Gastrocnemius medialis (tissue), 4 donors: ENCODE results near the gene FOSL2. TPM values are rescaled to one million over a fixed set of nuclear protein-coding genes. Genes with fewer than 3 reads are reported as not detected.
"Not testable (repeated sequence)": the region's sequence is repeated elsewhere in the genome, so short reads cannot be mapped to it uniquely, and the experiment has no call there.

Source experiments
- ATAC-seq, 2 donors: fragments of 150-250 bp; one replicate each; pipeline ENCODE4 v1.9.1; 2016
- DNase-seq, 2 donors: peaks; one replicate each; pipeline ENCODE4 v3.0.0-alpha.2; 2019
- H3K27ac ChIP-seq, 4 donors: fragments of 200-600 bp; sonication (generic); 1 replicate in 1 of 4; 2 replicates in 3 of 4; pipeline ENCODE4 v1.5.1; 2016 to 2018; ENCODE audit warnings: mild to moderate bottlenecking in 2 of 4, moderate library complexity in 1 of 4
- H3K27me3 ChIP-seq, 3 donors: fragments of 200-600 bp; sonication (generic) in 2 of 3; 1 replicate in 1 of 3; 2 replicates in 2 of 3; pipeline versions ENCODE4 v1.5.1 to v1.6.0; 2016 to 2019; ENCODE audit warnings: mild to moderate bottlenecking in 1 of 3, moderate library complexity in 1 of 3
- H3K36me3 ChIP-seq, 2 donors: fragments of 200-600 bp; sonication (generic) in 1 of 2; one replicate each; pipeline ENCODE4 v1.5.1; 2017 to 2018
- H3K4me1 ChIP-seq, 2 donors: fragments of 200-600 bp; sonication (generic) in 1 of 2; one replicate each; pipeline ENCODE4 v1.5.1; 2016 to 2017; ENCODE audit warnings: mild to moderate bottlenecking in 2 of 2
- H3K4me3 ChIP-seq, 4 donors: fragments of 200-600 bp; sonication (generic) in 3 of 4; 1 replicate in 1 of 4; 2 replicates in 3 of 4; pipeline ENCODE4 v1.5.1; 2016 to 2019; ENCODE audit warnings: mild to moderate bottlenecking in 2 of 4
- H3K9me3 ChIP-seq, 3 donors: fragments of 200-600 bp; sonication (generic) in 2 of 3; 1 replicate in 1 of 3; 2 replicates in 2 of 3; pipeline ENCODE4 v1.5.1; 2016 to 2019
- CTCF ChIP-seq, 5 experiments: fragments of 450-650 bp in 3 of 5; fragments of 200-600 bp in 2 of 5; sonication (generic) in 2 of 5; IDR thresholded peaks in 4 of 5; conservative IDR thresholded peaks in 1 of 5; 1 replicate in 4 of 5; 2 replicates in 1 of 5; pipeline ENCODE4 v1.5.1; 2016 to 2019; ENCODE audit warnings: antibody characterized with exemption in 5 of 5, mild to moderate bottlenecking in 3 of 5, moderate library complexity in 3 of 5
- POLR2A ChIP-seq, 2 donors: fragments of 450-650 bp; IDR thresholded peaks; one replicate each; pipeline ENCODE4 v1.6.1; 2017; ENCODE audit warnings: antibody characterized with exemption in 2 of 2, mild to moderate bottlenecking in 2 of 2, moderate library complexity in 2 of 2
- in situ Hi-C, 4 donors: fragments of 200-750 bp; cut with MboI; loops; one replicate each; pipeline versions ENCODE4 v1.15.0 to v1.8.0; 2017; ENCODE audit warnings: low sequenced_read_pairs in 4 of 4
- intact Hi-C: fragments of 100-400 bp; cut with DNase I; formaldehyde crosslinking; loops from one replicate; pipeline ENCODE4 v1.15.1; 2023; ENCODE audit warnings: low total_unique reads
- total RNA-seq, 4 donors: library from RNA; depleted of rRNA; stranded (reverse); fragments of >200 nt; gene quantifications; one replicate each; pipeline versions ENCODE4 v1.1.0 to v1.2.3, GENCODE V29; 2016

Gene FOSL2
- total RNA-seq, 4 donors from 2014 or later: 193 to 214 (median 210) TPM

- Histone ChIP-seq H3K36me3 (no peaks in the 10 kb centered on the region), H3K4me3 (no peak overlapping the region), H3K27ac (no peak overlapping the region), H3K27me3 (no peaks in the 10 kb centered on the region), H3K4me1 (peaks cover 14 to 15% of the 10 kb centered on the region in 2 donors), H3K9me3 (no peaks in the 10 kb centered on the region)
- intact Hi-C loops (no loop called here), in situ Hi-C loops (no loop called here)
- no peak for ATAC-seq
- no peak for DNase-seq
- TF ChIP-seq POLR2A (IDR thresholded peaks at IDR 0.05) (no peak), CTCF (IDR thresholded peaks at IDR 0.05 in 4 of 5, conservative IDR thresholded peaks at IDR 0.05 in 1 of 5) (no peak)
These were observed 24.3 kb upstream of the FOSL2 start for GRCh38 chr2:28368357-28368798.

- no peaks in the 10 kb centered on the region for H3K36me3 ChIP-seq
- H3K27ac ChIP-seq: no peak overlapping the region
- peaks cover 14 to 15% of the 10 kb centered on the region in 2 donors for H3K4me1 ChIP-seq
- TF ChIP-seq CTCF (IDR thresholded peaks at IDR 0.05 in 4 of 5, conservative IDR thresholded peaks at IDR 0.05 in 1 of 5): no peak
- no peak for TF ChIP-seq POLR2A (IDR thresholded peaks at IDR 0.05)
- intact Hi-C loops: no loop called here
- DNase-seq: no peak
- no peaks in the 10 kb centered on the region for H3K27me3 ChIP-seq
- no peak for ATAC-seq
- H3K9me3 ChIP-seq: no peaks in the 10 kb centered on the region
- in situ Hi-C loops: no loop called here
- H3K4me3 ChIP-seq: no peak overlapping the region
These were observed 23.3 kb upstream of the FOSL2 start for GRCh38 chr2:28369358-28369757.

- intact Hi-C loops: no loop called here
- TF ChIP-seq POLR2A (IDR thresholded peaks at IDR 0.05): no peak
- no peak for TF ChIP-seq CTCF (IDR thresholded peaks at IDR 0.05 in 4 of 5, conservative IDR thresholded peaks at IDR 0.05 in 1 of 5)
- DNase-seq (peak; percentile 49 to 78), ATAC-seq (peak; percentile 74 to 87)
- in situ Hi-C loops: no loop called here
- H3K27me3 ChIP-seq: no peaks in the 10 kb centered on the region
- peaks cover 6 to 12% of the 10 kb centered on the region in 2 donors for H3K4me1 ChIP-seq
- H3K4me3 ChIP-seq: no peak overlapping the region
- no peaks in the 10 kb centered on the region for H3K36me3 ChIP-seq
- no peaks in the 10 kb centered on the region for H3K9me3 ChIP-seq
- H3K27ac ChIP-seq: peak overlapping the region in 1 of 4 donors; percentile 16
These were observed 22.3 kb upstream of the FOSL2 start for GRCh38 chr2:28370354-28370753.

GRCh38 chr2:28371728-28372127, 20.9 kb upstream of the FOSL2 start:
- not testable (repeated sequence) for H3K27me3 ChIP-seq

GRCh38 chr2:28373854-28374253, 18.8 kb upstream of the FOSL2 start:
- H3K27ac ChIP-seq: no peak overlapping the region
- H3K9me3 ChIP-seq: no peaks in the 10 kb centered on the region
- H3K4me3 ChIP-seq: no peak overlapping the region
- TF ChIP-seq CTCF (IDR thresholded peaks at IDR 0.05 in 4 of 5, conservative IDR thresholded peaks at IDR 0.05 in 1 of 5) (no peak), POLR2A (IDR thresholded peaks at IDR 0.05) (no peak)
- H3K4me1 ChIP-seq: peaks cover 18 to 20% of the 10 kb centered on the region in 2 donors
- H3K36me3 ChIP-seq: no peaks in the 10 kb centered on the region
- no peak for ATAC-seq
- DNase-seq: no peak
- H3K27me3 ChIP-seq: no peaks in the 10 kb centered on the region
- in situ Hi-C loops (no loop called here), intact Hi-C loops (no loop called here)

More at GRCh38 chr2:28371728-28372127, 20.9 kb upstream of the FOSL2 start:
- in situ Hi-C loops, H3K27ac ChIP-seq, H3K9me3 ChIP-seq, H3K4me3 ChIP-seq, H3K4me1 ChIP-seq, DNase-seq, ATAC-seq, intact Hi-C loops, H3K36me3 ChIP-seq: not testable (repeated sequence)
